K562 (cell line): ENCODE measurements around the gene CAPN8. TPM values are rescaled to one million over a fixed set of nuclear protein-coding genes. Genes with fewer than 3 reads are reported as not detected.

ENCODE experiments used
- ATAC-seq: fragments of 200-7000 bp; cut with Tn5 transposase; 3 replicates; pipeline ENCODE4 v1.9.1; 2020; ENCODE audit warnings: moderate library complexity
- BruUV-seq: library from RNA; stranded (reverse); fragments of 400-500 nt; replicated peaks from 2 replicates; lab custom pipeline; 2021; lab: Mats Ljungman, UMichigan
- CTCF ChIA-PET: fragments of 300-600 bp; formaldehyde crosslinking; extraction: SDS; loops from one replicate; lab custom pipeline; 2021; ENCODE audit warnings: low intra/inter-chr PET ratio; lab: Yijun Ruan, JAX
- POLR2A ChIA-PET: fragments of 300-600, 350-650 bp; sonication (Branson Sonifier 250); formaldehyde crosslinking; extraction: SDS; loops from one replicate; lab custom pipeline; 2021; ENCODE audit warnings: antibody characterized with exemption, inconsistent platforms; lab: Yijun Ruan, JAX
- DNase-seq, 4 experiments: peaks; one replicate each; pipeline versions ENCODE4 v3.0.0 to v3.0.0-alpha.2; 2011 to 2018; ENCODE audit warnings: low spot score in 3 of 4, mixed read lengths in 3 of 4; ENCODE audit errors: extremely low read depth in 1 of 4
- FAIRE-seq: peaks from 2 replicates; lab custom pipeline; 2011; peaks lifted over from hg19 to GRCh38; lab: Jason Lieb, UNC
- H2AFZ ChIP-seq: 2 replicates; pipeline ENCODE4 v1.6.0; 2011; ENCODE audit warnings: low read depth, low read length, control low read depth, inconsistent platforms
- H3K27ac ChIP-seq: fragments of 200-600 bp; 3 replicates; pipeline ENCODE4 v1.8.0; 2011; ENCODE audit warnings: low read depth, mild to moderate bottlenecking, control low read depth, inconsistent platforms, low read length, moderate library complexity, mixed read lengths; ENCODE audit errors: extremely low read depth
- H3K27me3 ChIP-seq, 2 experiments: fragments of 300-600 bp in 1 of 2; 2 replicates in 1 of 2; 3 replicates in 1 of 2; pipeline versions ENCODE4 v1.6.0 to v1.8.0; 2011; ENCODE audit warnings: inconsistent platforms in 2 of 2, low read length in 2 of 2, mild to moderate bottlenecking in 1 of 2, mixed read lengths in 1 of 2, moderate library complexity in 1 of 2; ENCODE audit not compliant: control insufficient read depth in 2 of 2, insufficient read depth in 2 of 2
- H3K36me3 ChIP-seq: fragments of 300-600 bp; 3 replicates; pipeline ENCODE4 v1.8.0; 2011; ENCODE audit warnings: mild to moderate bottlenecking, low read length, inconsistent platforms; ENCODE audit not compliant: control insufficient read depth, insufficient read depth
- H3K4me1 ChIP-seq, 2 experiments: fragments of 200-600 bp in 1 of 2; replicated peaks in 1 of 2; 2 replicates in 1 of 2; 3 replicates in 1 of 2; pipeline versions ENCODE4 v1.5.1 to v1.8.0; 2011; ENCODE audit warnings: inconsistent platforms in 2 of 2, low read length in 2 of 2, mild to moderate bottlenecking in 1 of 2, mixed read lengths in 1 of 2, moderate library complexity in 1 of 2; ENCODE audit not compliant: control insufficient read depth in 2 of 2, insufficient read depth in 2 of 2
- H3K4me2 ChIP-seq: 2 replicates; pipeline ENCODE4 v1.6.1; 2011; ENCODE audit warnings: low read length, control low read depth, inconsistent platforms, mixed read lengths; ENCODE audit not compliant: insufficient read depth
- H3K4me3 ChIP-seq: fragments of 200-600 bp; sonication (generic), shearing (Covaris generic); 2 replicates; pipeline ENCODE4 v1.5.1; 2016; ENCODE audit warnings: control low read depth, inconsistent platforms
- H3K79me2 ChIP-seq: fragments of 200-600 bp; 3 replicates; pipeline ENCODE4 v1.8.0; 2011; ENCODE audit warnings: low read length, inconsistent platforms; ENCODE audit not compliant: control insufficient read depth, insufficient read depth
- H3K9ac ChIP-seq, 2 experiments: 2 replicates each; pipeline versions ENCODE4 v1.6.0 to v1.6.1; 2011; ENCODE audit warnings: low read depth in 2 of 2, low read length in 2 of 2, control low read depth in 1 of 2, inconsistent platforms in 1 of 2, mild to moderate bottlenecking in 1 of 2, mixed read lengths in 1 of 2; ENCODE audit not compliant: insufficient read depth in 1 of 2
- H3K9me1 ChIP-seq: one replicate; pipeline ENCODE4 v1.6.0; 2011; ENCODE audit warnings: inconsistent platforms, mild to moderate bottlenecking, low read length, moderate library complexity; ENCODE audit not compliant: control insufficient read depth, insufficient read depth
- H3K9me3 ChIP-seq: replicated peaks from 2 replicates; pipeline ENCODE4 v1.5.1; 2011; ENCODE audit warnings: low read depth, low read length, inconsistent platforms; ENCODE audit not compliant: control insufficient read depth, insufficient read depth
- H4K20me1 ChIP-seq: replicated peaks from 2 replicates; pipeline ENCODE4 v1.6.1; 2011; ENCODE audit warnings: low read length, inconsistent platforms, mixed read lengths; ENCODE audit not compliant: control insufficient read depth, insufficient read depth
- ADNP ChIP-seq: fragments of 200-800 bp; sonication (Bioruptor generic); IDR thresholded peaks from 2 replicates; pipeline ENCODE4 v1.6.1; 2016; ENCODE audit warnings: missing genetic modification characterization, missing compliant biosample characterization
- CTBP1 ChIP-seq: fragments of 450-650 bp; IDR thresholded peaks from 2 replicates; pipeline ENCODE4 v1.6.1; 2016; ENCODE audit warnings: borderline replicate concordance
- CTCF ChIP-seq, 3 experiments: IDR thresholded peaks in 2 of 3; conservative IDR thresholded peaks in 1 of 3; 2 replicates each; pipeline ENCODE4 v1.5.1; 2011 to 2012; ENCODE audit warnings: low read length in 3 of 3, mild to moderate bottlenecking in 3 of 3, control low read depth in 2 of 3, improper control_type of control experiment in 1 of 3, inconsistent platforms in 1 of 3, low read depth in 1 of 3, mixed read lengths in 1 of 3, moderate library complexity in 1 of 3; ENCODE audit not compliant: insufficient read depth in 2 of 3
- ELF2 ChIP-seq: fragments of 250-450 bp; sonication (Bioruptor Pico); IDR thresholded peaks from 2 replicates; pipeline ENCODE4 v1.5.0; 2021; ENCODE audit warnings: mild to moderate bottlenecking
- GABPB1 ChIP-seq: sonication (generic); formaldehyde crosslinking; IDR thresholded peaks from 2 replicates; pipeline ENCODE4 v1.8.0; 2022; ENCODE audit warnings: mild to moderate bottlenecking, missing genetic modification reagents
- JUND ChIP-seq, 2 experiments: IDR thresholded peaks; 2 replicates in 1 of 2; 3 replicates in 1 of 2; pipeline ENCODE4 v1.6.1; 2011; ENCODE audit warnings: borderline replicate concordance in 2 of 2, low read depth in 2 of 2, low read length in 2 of 2, improper control_type of control experiment in 1 of 2, missing biosample characterization in 1 of 2, missing genetic modification characterization in 1 of 2, missing genetic modification reagents in 1 of 2
- LCOR ChIP-seq: sonication (generic); formaldehyde crosslinking; IDR thresholded peaks from 2 replicates; pipeline ENCODE4 v1.8.0; 2022; ENCODE audit warnings: mild to moderate bottlenecking, missing genetic modification reagents
- MAX ChIP-seq: sonication (generic); formaldehyde crosslinking; IDR thresholded peaks from 2 replicates; pipeline ENCODE4 v1.9.0; 2022; ENCODE audit warnings: mild to moderate bottlenecking, missing genetic modification reagents
- SMC3 ChIP-seq: conservative IDR thresholded peaks from 2 replicates; pipeline ENCODE4 v1.6.1; 2011; ENCODE audit warnings: low read depth, low read length, improper control_type of control experiment; ENCODE audit not compliant: insufficient read depth
- STAG1 ChIP-seq: sonication (generic); formaldehyde crosslinking; IDR thresholded peaks from 2 replicates; pipeline ENCODE4 v1.5.0; 2020; ENCODE audit warnings: missing genetic modification reagents, borderline replicate concordance
- ZNF780A ChIP-seq: fragments of 250-450 bp; sonication (Bioruptor Pico); IDR thresholded peaks from 2 replicates; pipeline ENCODE4 v1.5.0; 2021; ENCODE audit warnings: mild to moderate bottlenecking
- WGBS: fragments of 100-300 bp; shearing (Covaris generic); methylation state at CpG from one replicate; pipeline ENCODE4 v1.1.6; 2016; ENCODE audit warnings: low coverage, mixed read lengths; ENCODE audit not compliant: insufficient coverage; ENCODE audit errors: missing lambda C conversion rate; 5-methylcytosine and 5-hydroxymethylcytosine counted together
- in situ Hi-C: fragments of 300-500 bp; cut with MboI; formaldehyde crosslinking; loops from 4 replicates; pipeline ENCODE4 v1.15.0; 2018; ENCODE audit warnings: inconsistent platforms, mixed read lengths
- intact Hi-C: fragments of 100-400 bp; cut with micrococcal nuclease; formaldehyde crosslinking; loops from 2 replicates; pipeline ENCODE4 v1.14.2; 2022
- polyA plus RNA-seq, 8 experiments: library from polyadenylated mRNA; depleted of rRNA in 4 of 8; stranded (reverse) in 5 of 8; unstranded in 3 of 8; fragments of >200 nt; fragmentation: Nextera tagmentation in 2 of 8; fragmentation: Illumina TruSeq in 1 of 8; extraction: Ambion mirVana in 2 of 8; extraction: Trizol in 1 of 8; gene quantifications; 2 replicates each; pipeline versions ENCODE4 v1.2.1 to v1.2.3, GENCODE V29; 2011 to 2014; ENCODE audit warnings: inconsistent platforms in 1 of 8, missing spikeins in 1 of 8
- total RNA-seq, 7 experiments: library from RNA; depleted of rRNA in 6 of 7; stranded (reverse); fragments of >200 nt in 6 of 7; fragmentation: Illumina TruSeq in 2 of 7; extraction: Trizol in 2 of 7; gene quantifications; 2 replicates each; pipeline versions ENCODE4 v1.2.1 to v1.2.3, GENCODE V29; 2011 to 2021; ENCODE audit warnings: low replicate concordance in 1 of 7

Gene CAPN8
- total and polyA plus RNA-seq, 9 of the 15 experiments (the other 6 are each of a cell fraction or from before 2014, with no cell fraction given), result 0.06 TPM; not detected in 8

DNA sequence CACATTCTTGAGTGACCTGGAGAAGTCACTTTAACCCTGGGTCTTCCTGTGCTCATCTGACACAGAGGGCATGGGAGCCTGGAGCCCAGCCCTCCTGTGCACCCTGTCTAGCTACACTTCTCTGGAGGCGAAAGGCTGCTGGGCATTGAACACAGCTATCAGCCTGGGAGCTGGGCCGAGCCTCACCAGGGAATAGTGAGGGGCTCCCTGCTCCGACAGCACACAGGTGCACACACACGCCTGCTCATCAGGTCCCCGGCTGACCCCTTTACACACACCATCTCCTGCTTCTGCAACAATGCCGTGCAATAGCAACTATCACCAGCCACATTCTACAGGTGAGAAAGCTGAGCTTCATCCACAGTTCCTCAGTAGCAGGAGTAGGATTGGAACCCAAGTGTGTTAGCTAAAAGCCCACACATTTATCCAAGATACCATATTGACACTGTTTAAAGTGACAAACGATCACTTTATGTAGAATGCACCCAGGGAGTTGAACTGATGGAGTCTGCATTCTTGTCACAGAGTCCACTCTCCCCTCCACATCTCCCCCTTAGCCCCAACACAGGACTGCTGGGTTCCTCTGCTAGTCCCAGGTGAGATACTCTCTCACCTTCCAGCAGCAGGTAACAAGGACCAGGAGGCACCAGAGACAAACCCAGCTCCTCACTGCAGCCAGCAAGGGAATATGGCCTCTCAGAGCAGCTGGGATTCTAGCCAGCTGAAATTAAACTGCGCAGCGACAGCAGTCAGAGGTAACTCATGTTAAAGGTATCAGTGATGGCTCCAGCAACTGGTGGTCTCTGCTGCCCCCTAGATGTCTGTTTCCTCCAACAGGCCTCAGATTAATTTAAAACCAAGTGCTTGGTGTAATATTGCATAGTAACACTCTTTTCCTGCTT lies 18.3 kb upstream of the CAPN8 start:
- Histone ChIP-seq H3K9ac (no peak overlapping the region), H3K27me3 (peaks cover 21 to 48% of the 10 kb centered on the region in 2 experiments), H3K4me2 (no peak overlapping the region), H3K9me1 (no peaks in the 10 kb centered on the region), H2AFZ (no peak overlapping the region), H3K9me3 (no peaks in the 10 kb centered on the region), H3K27ac (no peak overlapping the region), H3K4me1 (no peaks in the 10 kb centered on the region; a peak in 2 of 5 replicates), H3K79me2 (no peaks in the 10 kb centered on the region), H3K36me3 (no peaks in the 10 kb centered on the region), H3K4me3 (no peak overlapping the region), H4K20me1 (peaks cover 7% of the 10 kb centered on the region; the same call in 1 of the 2 replicates)
- DNase-seq (peak; percentile 45 to 78 (median 59)), ATAC-seq (peak; percentile 87), FAIRE-seq (peak; percentile 84)
- ChIA-PET CTCF (interaction anchor here (0.5 to 2.7 kb wide), 5 partner anchors 127 to 891 kb away, joined by 3 to 18 read pairs (median 4); no protein-coding TSS in a partner anchor), POLR2A (interaction anchor here (0.8 kb wide), 2 partner anchors 12 to 966 kb away, joined by 3 read pairs; no protein-coding TSS in a partner anchor)
- BruUV-seq, result no TSS peak
- in situ Hi-C loops (loop anchor here (25.0 kb wide), 1 partner anchor 547 kb away; the partner anchor contains the start of gene TLR5), intact Hi-C loops (loop anchor here (2.0 kb wide), 3 partner anchors 153 to 891 kb away; no protein-coding TSS in a partner anchor)
- WGBS, result under 1% methylated on average over 9 of the region's 9 CpGs
- TF ChIP-seq ZNF780A (CRISPR knock-in tag) (no peak), LCOR (0 out of 2 replicates have a peak, but pooled peaks have one; percentile 27), CTCF (IDR thresholded peaks at IDR 0.05 in 2 of 3, conservative IDR thresholded peaks at IDR 0.05 in 1 of 3; ENCODE audit: insufficient read depth in 2 of 3, low read depth in 1 of 3, low read length in 3 of 3) (peak; percentile 83 to 97 (median 89)), STAG1 (peak; percentile 80), ADNP (tag) (no peak), JUND (IDR thresholded peaks at IDR 0.05; ENCODE audit: borderline replicate concordance, low read depth, low read length) (0 out of 2 replicates have a peak, but pooled peaks have one; percentile 29), JUND (tag; IDR thresholded peaks at IDR 0.05; ENCODE audit: borderline replicate concordance, low read depth, low read length) (no peak), CTBP1 (peak; percentile 23; the same call in 1 of the 2 replicates), GABPB1 (CRISPR knock-in tag) (0 out of 2 replicates have a peak, but pooled peaks have one; percentile 51), SMC3 (peak; percentile 88), ELF2 (CRISPR knock-in tag) (0 out of 2 replicates have a peak, but pooled peaks have one; percentile 28), MAX (CRISPR knock-in tag) (no peak)
